ENCODE data around the gene PPP1R36.

- TF ChIP-seq CTCF (IDR thresholded peaks at IDR 0.05 in 4 of 5, conservative IDR thresholded peaks at IDR 0.05 in 1 of 5) (no peak), POLR2A (IDR thresholded peaks at IDR 0.05) (no peak)
Measured at GRCh38 chr14:64612021-64612380, 62.2 kb downstream of the PPP1R36 start.

Data from gastrocnemius medialis (tissue), 4 donors.